BJ (cell line): Measurements from ENCODE around the gene RFK. TPM values are rescaled to one million over a fixed set of nuclear protein-coding genes. Genes with fewer than 3 reads are reported as not detected.

ENCODE experiments used
- CTCF ChIA-PET: fragments of 350-600 bp; formaldehyde crosslinking; extraction: SDS; loops from one replicate; lab custom pipeline; 2021; ENCODE audit warnings: antibody characterized with exemption, inconsistent platforms; lab: Yijun Ruan, JAX
- POLR2A ChIA-PET: fragments of 300-600 bp; sonication (Branson Sonifier 250); formaldehyde crosslinking; extraction: SDS; loops from one replicate; lab custom pipeline; 2021; ENCODE audit warnings: antibody characterized with exemption; lab: Charles Lee
- DNase-seq: peaks from one replicate; pipeline ENCODE4 v3.0.0-alpha.2; 2011; ENCODE audit warnings: low read depth
- H3K27me3 ChIP-seq: 2 replicates; pipeline ENCODE4 v1.6.0; 2011; ENCODE audit warnings: low read length; ENCODE audit not compliant: control insufficient read depth, insufficient read depth
- H3K36me3 ChIP-seq: 2 replicates; pipeline ENCODE4 v1.5.1; 2011; ENCODE audit warnings: low read length; ENCODE audit not compliant: control insufficient read depth, insufficient read depth
- H3K4me3 ChIP-seq: 2 replicates; pipeline ENCODE4 v1.5.1; 2011; ENCODE audit warnings: low read depth, mild to moderate bottlenecking, control low read depth, low read length
- CTCF ChIP-seq: IDR thresholded peaks from 2 replicates; pipeline ENCODE4 v1.5.1; 2011; ENCODE audit warnings: low read depth, mild to moderate bottlenecking, control low read depth, inconsistent platforms, low read length, moderate library complexity; ENCODE audit not compliant: insufficient read depth
- polyA plus RNA-seq: library from polyadenylated mRNA; depleted of rRNA; stranded (reverse); fragments of >200 nt; gene quantifications from 2 replicates; pipeline ENCODE4 v1.2.3, GENCODE V29; 2011

RFK gene
- polyA plus RNA-seq, 1 experiment = 7.5 TPM

- no peaks in the 10 kb centered on the region for H3K27me3 ChIP-seq
- CTCF ChIA-PET = interaction anchor here (0.8 to 1.2 kb wide), 2 partner anchors 9 to 18 kb away, joined by 3 to 4 read pairs; no protein-coding TSS in a partner anchor
- no peak for TF ChIP-seq CTCF
- H3K36me3 ChIP-seq = no peaks in the 10 kb centered on the region
- DNase-seq = peak; percentile 63
- POLR2A ChIA-PET = no interaction called here
- no peak overlapping the region for H3K4me3 ChIP-seq
Measured at GRCh38 chr9:76374783-76375559, 19.3 kb downstream of the RFK start.

GRCh38 chr9:76373784-76374474 is 20.3 kb downstream of the RFK start:
- Histone ChIP-seq H3K4me3 (no peak overlapping the region), H3K27me3 (no peaks in the 10 kb centered on the region), H3K36me3 (no peaks in the 10 kb centered on the region)
- ChIA-PET POLR2A (no interaction called here), CTCF (interaction anchor here (0.8 to 1.2 kb wide), 2 partner anchors 10 to 20 kb away, joined by 3 to 4 read pairs; no protein-coding TSS in a partner anchor)
- no peak for TF ChIP-seq CTCF
- DNase-seq = no peak

DNA sequence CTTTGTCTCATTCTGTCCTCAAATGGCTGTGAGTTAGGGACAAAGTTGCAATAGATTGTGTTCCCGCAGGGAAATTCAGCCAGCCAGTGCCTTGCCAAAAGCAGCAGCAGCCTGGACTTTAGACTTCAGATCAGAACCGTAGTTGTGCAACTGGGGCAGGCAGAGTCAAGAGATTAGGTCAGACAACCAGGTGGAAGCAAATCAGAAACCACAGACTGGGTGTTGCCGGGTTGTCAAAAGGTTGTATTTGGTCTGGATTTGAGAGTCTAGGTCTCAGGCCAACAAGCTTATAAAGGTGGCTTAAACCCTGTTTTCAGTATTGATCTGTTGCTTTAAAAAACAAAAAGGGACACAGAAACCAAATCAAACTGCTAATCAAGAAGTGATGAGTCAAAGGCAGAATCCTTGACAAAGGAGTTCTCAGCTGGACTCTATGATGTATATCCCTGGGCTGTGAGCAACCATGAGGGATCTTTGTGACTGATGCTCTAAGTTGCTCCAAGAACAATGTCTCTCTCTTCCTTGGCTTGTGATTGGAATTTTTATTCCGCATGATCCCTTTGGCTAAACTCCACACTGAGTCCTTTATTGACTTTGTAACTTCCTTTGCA is 20.9 kb downstream of the RFK start:
- Histone ChIP-seq H3K27me3 (no peaks in the 10 kb centered on the region), H3K4me3 (no peak overlapping the region), H3K36me3 (no peaks in the 10 kb centered on the region)
- peak; percentile 30 for DNase-seq
- no peak for TF ChIP-seq CTCF
- ChIA-PET POLR2A (no interaction called here), CTCF (no interaction called here)

GRCh38 chr9:76372336-76372735 is 21.9 kb downstream of the RFK start:
- TF ChIP-seq CTCF = no peak
- no peaks in the 10 kb centered on the region for H3K36me3 ChIP-seq
- DNase-seq = no peak
- H3K4me3 ChIP-seq = no peak overlapping the region
- POLR2A ChIA-PET = no interaction called here
- CTCF ChIA-PET = interaction anchor here (0.6 kb wide), 1 partner anchor 16 kb away, joined by 3 read pairs; no protein-coding TSS in a partner anchor
- no peaks in the 10 kb centered on the region for H3K27me3 ChIP-seq

- Histone ChIP-seq H3K27me3 (no peaks in the 10 kb centered on the region), H3K4me3 (no peak overlapping the region), H3K36me3 (no peaks in the 10 kb centered on the region)
- TF ChIP-seq CTCF = no peak
- DNase-seq = no peak
- POLR2A ChIA-PET = no interaction called here
- CTCF ChIA-PET = interaction anchor here (0.8 kb wide), 1 partner anchor 23 kb away, joined by 3 read pairs; no protein-coding TSS in a partner anchor
Measured at GRCh38 chr9:76371901-76372300, 22.3 kb downstream of the RFK start.
